HG03039 (cell line): ENCODE measurements around the gene ZNF346.

Experiments used
- ATAC-seq: cut with Tn5 transposase; IDR thresholded peaks from one replicate; pipeline ENCODE4 v1.9.1; 2021; ENCODE audit warnings: mild to moderate bottlenecking, moderate library complexity; ENCODE audit not compliant: unreplicated experiment

Gene ZNF346

DNA sequence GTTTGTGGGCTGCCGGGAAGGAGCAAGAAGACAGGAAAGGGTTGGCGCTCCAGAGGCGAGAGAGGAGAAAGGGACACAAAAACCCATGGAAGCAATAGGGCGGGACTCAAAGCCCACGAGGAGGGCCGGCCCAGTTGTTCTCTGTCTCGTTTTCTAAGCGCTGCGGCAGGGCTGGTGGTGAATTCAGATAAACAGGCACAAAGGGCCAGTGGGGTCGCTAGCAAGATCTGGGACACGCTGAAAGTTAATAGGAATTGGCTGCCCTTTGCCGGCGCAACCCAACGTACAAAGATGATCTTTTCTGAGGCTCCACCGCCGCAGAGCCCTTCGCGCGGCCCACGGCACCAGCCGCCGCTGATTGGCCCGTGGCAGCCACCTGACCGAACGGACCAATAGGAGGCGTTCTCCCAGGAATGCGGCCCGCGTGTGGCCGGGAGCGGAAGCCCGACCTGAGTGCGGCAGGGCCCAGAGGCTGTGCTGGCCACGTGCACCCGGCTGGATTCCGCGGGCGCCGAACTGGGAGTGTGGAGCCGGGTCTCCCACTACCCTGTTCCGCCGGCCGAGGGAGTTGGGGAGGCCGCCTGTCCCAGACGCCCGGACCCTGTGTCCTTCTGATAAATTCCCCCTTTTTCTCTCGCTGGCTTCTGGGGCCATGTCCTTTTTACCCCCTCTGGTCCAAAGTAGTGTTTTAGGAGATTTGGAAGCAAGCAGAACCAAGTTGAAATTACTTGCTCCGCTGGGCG, 94.3 kb downstream of the ZNF346 start:
- ATAC-seq, result no peak

DNA sequence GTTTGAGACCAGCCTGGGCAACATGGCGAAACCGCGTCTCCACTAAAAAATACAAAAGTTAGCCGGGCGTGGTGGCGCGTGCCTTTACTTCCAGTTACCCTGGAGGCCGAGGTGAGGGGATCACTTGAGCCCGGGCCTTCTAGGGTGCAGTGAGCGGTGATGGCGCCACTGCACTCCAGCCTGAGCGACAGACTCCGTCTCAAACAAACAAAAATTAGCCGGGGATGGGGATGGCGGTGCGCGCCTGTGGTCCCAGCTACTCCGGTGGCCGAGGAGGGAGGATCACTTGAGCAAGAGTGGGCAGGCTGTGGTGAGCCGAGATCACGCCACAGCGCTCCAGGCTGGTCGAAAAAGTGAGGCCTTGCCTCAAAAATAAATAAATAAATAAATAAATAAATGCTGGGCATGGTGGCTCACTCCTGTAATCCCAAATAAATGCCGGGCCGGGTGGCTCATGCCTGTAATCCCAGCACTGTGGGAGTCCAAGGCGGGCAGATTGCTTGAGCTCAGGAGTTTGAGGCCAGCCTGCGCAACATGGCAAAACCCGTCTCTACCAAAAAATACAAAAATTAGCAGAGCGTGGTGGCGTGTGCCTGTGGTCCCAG, 95.0 kb downstream of the ZNF346 start:
- ATAC-seq, result no peak

DNA sequence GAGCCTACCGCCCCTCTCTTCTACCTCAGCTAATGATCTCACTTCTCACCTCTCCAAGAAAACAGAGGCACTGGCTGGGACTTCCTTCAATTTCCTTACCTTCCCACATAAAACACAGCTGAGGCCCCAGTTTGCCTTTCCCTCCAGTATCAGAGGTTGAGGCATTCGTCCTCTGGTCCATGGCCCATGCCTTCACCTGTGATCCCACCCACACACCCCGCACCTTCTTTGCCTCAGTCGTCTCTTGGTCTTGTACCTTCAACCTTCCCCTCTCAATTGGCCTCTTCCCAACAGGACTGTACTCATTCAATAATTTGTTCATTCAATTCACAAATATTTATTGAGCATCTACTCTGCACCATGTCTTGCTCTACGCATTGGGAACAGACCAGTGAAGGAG, 100.1 kb downstream of the ZNF346 start:
- no peak for ATAC-seq

DNA sequence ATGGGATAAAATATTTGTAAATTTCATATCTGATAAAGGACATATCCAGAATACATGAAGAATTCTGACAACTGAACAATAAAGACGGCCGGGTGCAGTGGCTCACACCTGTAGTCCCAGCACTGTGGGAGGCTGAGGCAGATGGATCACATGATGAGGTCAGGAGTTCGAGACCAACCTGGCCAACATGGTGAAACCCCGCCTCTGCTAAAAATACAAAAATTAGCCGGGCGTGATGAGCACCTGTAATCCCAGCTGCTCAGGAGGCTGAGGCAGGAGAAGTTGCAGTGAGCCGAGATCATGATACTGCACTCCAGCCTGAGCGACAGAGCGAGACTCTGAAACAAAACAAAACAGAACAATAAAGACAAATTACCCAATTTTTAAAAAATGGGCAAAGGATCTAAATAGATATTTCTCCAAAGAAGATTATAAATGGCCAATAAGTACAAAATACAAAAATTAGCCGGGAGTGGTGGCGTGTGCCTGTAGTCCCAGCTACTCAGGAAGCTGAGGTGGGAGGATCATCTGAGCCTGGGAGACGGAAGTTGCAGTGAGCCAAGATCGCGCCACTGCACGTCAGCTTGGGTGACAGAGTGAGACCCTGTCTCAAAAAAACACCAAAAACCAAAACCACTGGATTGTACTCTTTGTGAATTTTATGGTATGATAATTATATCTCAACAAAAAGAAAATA, 101.4 kb downstream of the ZNF346 start:
- ATAC-seq, result no peak

DNA sequence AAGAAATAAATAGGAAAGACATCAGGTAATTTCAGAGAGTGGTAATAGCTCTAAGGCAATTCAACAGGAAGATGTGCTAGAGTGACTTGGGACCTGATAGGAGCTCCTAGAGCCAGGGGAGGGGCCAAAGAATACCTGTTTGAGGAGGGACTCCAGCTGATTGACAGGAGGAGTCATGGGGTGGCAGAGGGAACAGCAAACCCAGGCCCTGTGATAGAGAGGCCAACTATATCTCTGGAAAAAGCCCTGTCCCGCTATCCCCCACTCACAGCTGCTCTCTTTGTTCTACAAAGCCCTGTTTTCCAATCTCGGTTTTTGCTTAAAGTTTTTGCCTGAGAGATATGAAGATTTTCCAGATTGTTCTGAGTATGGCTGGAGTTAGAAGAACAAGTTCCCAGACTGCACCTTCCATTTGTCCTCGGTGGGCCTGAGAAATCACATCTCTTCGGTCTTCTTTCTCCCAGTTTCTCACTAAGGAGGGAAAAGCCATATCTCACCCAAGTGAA, 102.0 kb downstream of the ZNF346 start:
- no peak for ATAC-seq

DNA sequence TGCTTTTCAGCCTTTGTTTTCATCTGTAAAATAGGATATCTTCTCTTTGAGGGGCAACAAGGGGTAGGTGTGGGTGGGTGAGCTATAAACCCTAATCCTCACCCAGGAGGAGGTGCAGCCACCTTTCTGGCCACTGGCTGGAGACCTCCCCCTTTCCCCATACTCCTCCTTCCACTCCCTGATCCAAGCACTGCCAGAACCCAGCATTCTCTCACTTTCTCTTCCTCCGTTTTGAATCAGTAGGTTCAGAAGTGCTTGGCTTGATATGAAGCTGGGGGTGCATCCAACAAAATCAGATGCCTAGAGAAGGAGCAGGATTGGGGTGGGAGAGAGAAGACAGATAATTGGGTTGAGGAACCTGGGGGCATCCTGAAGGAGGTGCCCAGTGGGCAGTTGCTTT, 104.3 kb downstream of the ZNF346 start:
- ATAC-seq, result no peak

DNA sequence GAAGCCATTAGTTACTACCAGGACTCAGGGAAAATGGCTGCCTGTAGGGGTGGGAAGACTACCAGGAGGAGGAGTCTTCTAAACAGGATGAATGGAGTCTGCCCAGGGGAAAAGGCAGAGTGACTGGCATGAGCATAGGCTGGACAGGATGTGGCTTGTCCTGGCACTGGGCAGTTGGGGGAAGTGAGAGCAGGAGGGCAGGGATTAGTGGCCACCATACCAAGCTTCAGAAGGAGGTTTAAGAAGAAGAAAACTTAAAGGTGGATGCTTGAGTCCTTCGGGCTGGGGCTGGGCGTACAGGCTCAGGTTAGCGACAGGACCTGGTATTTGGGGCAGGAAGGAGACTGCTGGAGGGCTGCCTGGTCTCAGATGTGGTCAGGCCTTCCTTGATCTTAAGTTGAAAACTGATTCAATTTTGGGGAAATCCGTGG, 106.1 kb downstream of the ZNF346 start:
- no peak for ATAC-seq

DNA sequence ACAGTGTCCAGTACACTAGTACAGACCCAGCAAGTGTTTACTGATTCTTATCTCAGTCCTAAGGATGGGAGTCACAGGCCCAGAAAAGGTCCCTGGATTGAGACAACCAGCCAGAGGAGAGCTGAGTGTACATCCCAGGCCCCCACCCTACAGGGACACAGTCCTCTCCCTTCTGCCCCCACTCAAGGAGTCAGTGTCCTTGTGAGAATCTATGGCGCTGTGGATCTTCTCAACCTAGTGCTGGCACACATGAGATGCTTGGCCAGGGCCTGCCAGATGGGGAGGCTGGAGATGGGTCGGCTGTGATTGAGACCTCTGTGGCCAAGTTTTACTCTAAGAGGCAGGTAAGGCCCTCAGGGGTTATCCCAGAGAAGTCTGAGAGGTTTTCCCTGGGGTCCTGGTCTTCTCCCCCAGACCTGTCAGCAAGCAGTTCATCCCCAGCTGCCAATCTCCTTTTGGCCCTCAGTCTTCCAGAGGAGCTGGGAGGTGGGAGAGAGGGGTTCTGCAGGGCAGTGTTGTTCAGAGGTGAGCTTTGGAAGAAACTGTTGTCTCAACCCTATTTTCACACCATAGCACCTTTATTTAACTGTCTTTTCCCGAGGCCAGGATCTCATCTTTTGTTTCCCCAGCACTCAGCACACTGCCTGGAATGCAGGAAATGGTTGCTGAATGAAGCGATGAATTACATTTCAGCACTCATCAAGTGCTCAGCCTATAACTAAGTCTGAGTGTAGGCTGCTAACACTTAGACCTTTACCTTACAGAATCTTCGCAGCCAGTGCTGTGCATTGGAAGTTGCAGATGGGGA, 107.9 kb downstream of the ZNF346 start:
- no peak for ATAC-seq
